ENCODE data around the gene CAMTA1. TPM values are rescaled to one million over a fixed set of nuclear protein-coding genes. Genes with fewer than 3 reads are reported as not detected.

Gene CAMTA1
- total RNA-seq, 2 donors from 2014 or later: 36.5 to 57.5 TPM

DNA sequence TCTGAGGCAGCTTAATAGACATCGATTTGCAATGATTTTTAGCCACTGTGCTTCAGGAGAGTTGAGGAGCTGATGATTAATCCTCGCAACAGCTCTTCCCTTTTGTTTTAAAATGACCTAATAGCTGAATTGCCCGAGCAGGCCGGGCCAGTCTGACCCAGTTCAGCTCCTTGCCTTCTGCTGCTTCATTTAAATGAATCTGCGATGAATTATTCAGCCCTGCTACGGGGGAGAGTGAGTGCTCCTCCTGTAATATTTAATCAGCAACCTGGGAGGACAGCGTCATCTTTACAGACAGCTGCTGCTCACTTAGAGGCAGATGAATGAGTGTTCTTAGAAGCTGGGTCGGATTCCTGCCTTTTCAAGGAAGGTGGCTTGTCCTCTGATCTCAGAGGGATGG lies 325.1 kb downstream of the CAMTA1 start:
- Mint-ChIP-seq H3K4me3 (no peak overlapping the region), H3K27me3 (peaks cover 6 to 11% of the 10 kb centered on the region in 2 donors), H3K9me3 (no peaks in the 10 kb centered on the region)

DNA sequence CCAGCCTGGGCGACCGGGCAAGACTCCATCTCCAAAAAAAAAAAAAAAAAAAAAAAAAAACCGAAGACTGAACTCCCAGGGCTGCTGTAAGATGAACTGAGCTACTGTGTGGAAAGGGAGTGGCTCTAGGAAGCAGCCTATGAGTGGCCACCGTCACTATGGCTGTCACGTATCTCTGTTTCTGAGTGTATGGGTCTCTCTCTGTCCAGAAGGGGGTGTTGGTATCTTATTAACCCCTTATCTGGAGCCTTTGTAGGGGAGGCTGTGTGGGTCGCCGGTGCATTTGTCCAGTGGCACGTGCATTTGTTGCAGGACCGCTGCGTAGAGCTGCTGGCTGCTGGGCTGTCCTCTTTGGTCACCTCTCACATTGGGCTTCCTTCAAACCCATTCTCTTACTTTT lies 326.6 kb downstream of the CAMTA1 start:
- peaks cover 6% of the 10 kb centered on the region for H3K36me3 Mint-ChIP-seq
- ATAC-seq (no peak), DNase-seq (ENCODE audit: low spot score) (no peak)
- H3K4me3 Mint-ChIP-seq: no peak overlapping the region
- H3K27me3 Mint-ChIP-seq: peaks cover 6 to 10% of the 10 kb centered on the region in 2 donors
- H3K9me3 Mint-ChIP-seq: peaks cover 3% of the 10 kb centered on the region
- no peak overlapping the region for H3K27ac Mint-ChIP-seq
- H3K4me1 Mint-ChIP-seq (ENCODE audit: low read depth in 2 of 2): no peaks in the 10 kb centered on the region

More for the DNA sequence above, 325.1 kb downstream of the CAMTA1 start:
- DNase-seq (ENCODE audit: low spot score) (no peak), ATAC-seq (no peak)
- Mint-ChIP-seq H3K36me3 (no peaks in the 10 kb centered on the region), H3K4me1 (ENCODE audit: low read depth in 2 of 2) (no peaks in the 10 kb centered on the region), H3K27ac (no peak overlapping the region)

DNA sequence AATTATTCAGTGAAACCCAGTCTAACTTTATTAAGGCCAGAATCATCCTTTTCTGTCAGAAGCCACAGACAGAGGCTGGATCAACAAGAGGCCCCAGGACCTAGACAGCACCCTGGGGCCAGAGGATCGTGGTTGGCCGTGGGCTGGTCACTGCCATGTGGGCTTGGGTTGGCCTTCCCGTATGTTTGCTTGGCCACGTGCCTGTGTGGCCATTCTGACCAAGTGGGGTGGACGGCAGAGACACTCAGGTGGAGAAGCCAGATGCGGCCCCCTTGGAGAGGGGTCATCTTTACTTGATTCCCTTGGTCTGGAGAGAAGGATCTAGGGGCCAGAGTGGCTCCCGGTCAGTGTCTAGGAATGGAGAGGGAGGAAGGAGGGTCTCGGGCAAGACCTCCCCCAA lies 327.9 kb downstream of the CAMTA1 start:
- peaks cover 3% of the 10 kb centered on the region for H3K9me3 Mint-ChIP-seq
- H3K4me1 Mint-ChIP-seq (ENCODE audit: low read depth in 2 of 2): no peaks in the 10 kb centered on the region
- no peak for DNase-seq (ENCODE audit: low spot score)
- H3K36me3 Mint-ChIP-seq: peaks cover 6% of the 10 kb centered on the region
- ATAC-seq: no peak
- no peak overlapping the region for H3K4me3 Mint-ChIP-seq
- H3K27ac Mint-ChIP-seq: no peak overlapping the region
- H3K27me3 Mint-ChIP-seq: peaks cover 2 to 6% of the 10 kb centered on the region in 2 donors

DNA sequence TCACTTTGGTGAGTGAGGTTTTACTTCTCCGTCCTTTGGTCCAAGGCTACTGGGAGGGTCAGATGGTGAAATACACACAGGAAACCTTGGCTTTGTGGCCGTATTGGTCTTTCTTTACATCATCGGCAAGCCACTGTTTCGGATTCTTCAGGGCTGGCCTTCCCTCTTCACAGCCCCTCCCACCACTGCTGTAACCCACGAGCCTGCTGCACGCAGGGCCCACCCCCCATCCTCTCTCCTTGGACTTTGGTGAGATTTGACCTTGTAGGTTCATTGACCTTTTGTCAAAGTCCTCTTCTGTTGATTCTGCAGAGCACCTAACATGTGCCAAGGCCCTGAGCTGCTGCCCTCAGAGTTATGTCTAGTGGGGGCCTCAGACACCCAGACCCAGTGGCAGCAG lies 328.6 kb downstream of the CAMTA1 start:
- no peak for ATAC-seq
- no peak overlapping the region for H3K27ac Mint-ChIP-seq

DNA sequence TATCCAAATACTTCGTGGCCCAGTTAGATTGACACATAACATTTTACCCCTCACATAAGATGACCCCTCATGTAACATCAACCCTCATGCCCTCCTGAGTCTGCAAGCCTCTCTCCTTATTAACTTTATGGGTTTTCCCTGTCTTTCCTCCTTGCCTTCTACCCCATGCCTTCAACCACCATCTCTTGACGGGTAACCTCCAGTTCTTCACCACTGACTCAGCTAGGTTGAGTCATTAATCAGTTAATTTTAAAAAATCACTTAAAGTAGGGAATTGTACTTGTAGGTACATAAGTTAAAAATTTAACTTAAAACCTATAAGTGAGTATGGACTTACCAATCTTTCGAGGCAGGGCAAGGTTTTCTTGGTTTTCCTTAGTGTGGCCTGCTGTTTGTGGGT lies 330.7 kb downstream of the CAMTA1 start:
- H3K4me1 Mint-ChIP-seq (ENCODE audit: low read depth in 2 of 2): no peaks in the 10 kb centered on the region
- no peak overlapping the region for H3K27ac Mint-ChIP-seq
- peaks cover 2 to 6% of the 10 kb centered on the region in 2 donors for H3K27me3 Mint-ChIP-seq

More for the DNA sequence above, 328.6 kb downstream of the CAMTA1 start:
- H3K27me3 Mint-ChIP-seq: peaks cover 2 to 6% of the 10 kb centered on the region in 2 donors
- H3K4me3 Mint-ChIP-seq: no peak overlapping the region
- peaks cover 3% of the 10 kb centered on the region for H3K9me3 Mint-ChIP-seq
- DNase-seq (ENCODE audit: low spot score): no peak
- H3K36me3 Mint-ChIP-seq: peaks cover 6% of the 10 kb centered on the region
- no peaks in the 10 kb centered on the region for H3K4me1 Mint-ChIP-seq (ENCODE audit: low read depth in 2 of 2)

DNA sequence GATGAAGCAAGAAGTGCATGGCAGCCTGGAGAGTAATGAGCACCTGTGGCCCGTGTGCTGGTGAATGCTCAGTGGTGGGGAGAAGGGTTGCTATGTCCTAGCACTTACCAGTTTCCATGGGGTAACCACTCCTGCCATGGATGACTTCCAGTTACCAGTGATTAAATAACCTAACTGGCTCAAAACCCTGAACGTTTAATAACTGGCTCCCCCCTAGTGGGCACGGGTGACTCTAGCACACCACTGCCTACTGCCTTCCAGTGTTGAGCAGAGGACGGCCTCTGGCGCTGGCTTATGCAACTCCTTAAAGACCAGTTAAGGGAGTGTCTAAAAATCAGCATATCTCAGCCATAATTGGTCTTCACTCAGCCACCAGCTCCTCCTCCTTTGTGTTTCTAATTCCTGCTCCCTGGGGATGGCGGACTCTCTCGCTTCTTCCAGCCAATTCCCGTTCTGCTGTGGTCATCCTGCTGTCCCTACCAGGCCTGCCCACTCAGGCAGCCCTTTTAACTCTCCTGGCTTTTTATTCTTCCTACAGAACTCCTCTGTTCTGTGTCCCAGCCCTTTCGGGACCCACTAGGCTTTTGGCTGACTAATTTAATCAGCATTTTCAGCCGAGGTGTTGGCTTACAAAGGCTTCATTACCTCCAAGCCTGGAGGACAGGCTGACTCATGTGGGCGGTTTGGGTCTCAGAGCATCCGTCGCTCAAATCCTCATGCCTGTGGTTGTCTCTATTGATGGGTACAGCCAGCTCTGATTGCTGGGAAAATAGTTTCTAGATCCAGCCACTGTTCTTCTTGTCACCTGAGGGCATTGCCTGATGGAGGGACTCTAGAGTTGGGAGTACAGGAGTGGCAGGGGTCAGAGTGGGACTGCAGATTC lies 332.4 kb downstream of the CAMTA1 start:
- no peak for ATAC-seq
- H3K4me1 Mint-ChIP-seq (ENCODE audit: low read depth in 2 of 2): no peaks in the 10 kb centered on the region
- no peak overlapping the region for H3K4me3 Mint-ChIP-seq
- H3K9me3 Mint-ChIP-seq: peaks cover 3% of the 10 kb centered on the region
- H3K36me3 Mint-ChIP-seq: peaks cover 6% of the 10 kb centered on the region
- DNase-seq (ENCODE audit: low spot score): no peak
- H3K27ac Mint-ChIP-seq: no peak overlapping the region
- peaks cover 2 to 5% of the 10 kb centered on the region in 2 donors for H3K27me3 Mint-ChIP-seq

More for the DNA sequence above, 330.7 kb downstream of the CAMTA1 start:
- Mint-ChIP-seq H3K4me3 (no peak overlapping the region), H3K9me3 (peaks cover 3% of the 10 kb centered on the region), H3K36me3 (peaks cover 6% of the 10 kb centered on the region)
- no peak for ATAC-seq
- no peak for DNase-seq (ENCODE audit: low spot score)

DNA sequence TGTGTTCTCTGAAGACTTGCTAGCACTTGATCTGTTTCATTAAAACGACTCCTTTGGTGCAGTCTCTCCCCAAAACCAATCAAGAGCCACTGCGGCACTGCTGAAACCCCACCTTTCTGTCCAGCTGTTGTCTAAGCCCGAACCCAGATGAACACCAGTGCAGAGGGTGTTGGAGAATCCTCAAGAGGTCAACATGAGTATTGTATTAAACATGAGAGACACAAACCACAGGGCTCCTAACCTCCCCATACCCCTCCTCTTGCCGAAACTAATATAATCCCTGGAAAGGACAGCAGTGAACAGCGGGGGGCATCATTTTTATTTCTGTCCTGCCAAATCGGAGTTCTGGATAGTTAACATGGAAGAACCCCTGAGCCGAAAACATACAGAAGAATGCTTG lies 333.9 kb downstream of the CAMTA1 start:
- no peaks in the 10 kb centered on the region for H3K4me1 Mint-ChIP-seq (ENCODE audit: low read depth in 2 of 2)
- no peak for ATAC-seq
- H3K27me3 Mint-ChIP-seq: peaks cover 0 to 2% of the 10 kb centered on the region in 2 donors
- no peak overlapping the region for H3K27ac Mint-ChIP-seq
- no peak overlapping the region for H3K4me3 Mint-ChIP-seq
- no peak for DNase-seq (ENCODE audit: low spot score)
- H3K36me3 Mint-ChIP-seq: peaks cover 6% of the 10 kb centered on the region
- peaks cover 3% of the 10 kb centered on the region for H3K9me3 Mint-ChIP-seq

DNA sequence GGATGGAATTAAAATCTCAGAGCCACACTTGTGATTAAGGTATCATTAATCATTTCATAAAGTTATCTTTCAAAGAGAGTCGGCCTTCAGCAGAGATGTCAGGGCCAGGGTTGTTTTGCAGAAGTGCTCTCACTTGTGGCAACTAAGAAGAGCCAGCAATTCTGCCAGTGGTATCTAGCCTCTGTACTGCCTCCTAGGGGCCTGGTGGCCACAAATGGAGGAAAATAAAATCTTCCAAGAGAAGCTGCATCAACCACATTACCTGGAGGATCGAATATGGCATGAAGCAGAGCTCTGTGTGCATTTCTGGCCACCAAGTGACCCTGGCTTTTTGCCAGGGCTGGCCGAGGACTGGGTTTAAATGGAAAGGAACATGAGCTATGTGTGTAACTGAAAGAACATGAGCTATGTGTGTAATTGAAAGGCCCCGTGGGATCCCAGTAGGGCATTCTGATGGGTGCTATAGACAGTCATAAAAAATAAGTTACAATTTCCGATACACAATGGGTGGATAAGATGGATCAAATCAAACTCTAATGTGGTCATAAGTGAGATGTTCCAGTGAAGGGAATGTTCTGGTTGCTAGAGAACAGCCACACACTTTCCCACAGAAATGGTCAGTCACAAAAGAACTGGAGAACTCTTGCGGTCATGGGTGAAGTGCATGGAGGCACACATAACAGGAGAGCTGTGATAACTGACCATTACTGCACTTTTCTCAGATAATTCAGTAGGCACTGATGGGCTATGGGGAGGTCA lies 335.8 kb downstream of the CAMTA1 start:
- Mint-ChIP-seq H3K4me3 (no peak overlapping the region), H3K27me3 (peaks cover 0 to 2% of the 10 kb centered on the region in 2 donors), H3K27ac (no peak overlapping the region), H3K9me3 (peaks cover under 1% of the 10 kb centered on the region), H3K36me3 (peaks cover 3% of the 10 kb centered on the region), H3K4me1 (ENCODE audit: low read depth in 2 of 2) (no peaks in the 10 kb centered on the region)
- DNase-seq (ENCODE audit: low spot score) (no peak), ATAC-seq (no peak)

DNA sequence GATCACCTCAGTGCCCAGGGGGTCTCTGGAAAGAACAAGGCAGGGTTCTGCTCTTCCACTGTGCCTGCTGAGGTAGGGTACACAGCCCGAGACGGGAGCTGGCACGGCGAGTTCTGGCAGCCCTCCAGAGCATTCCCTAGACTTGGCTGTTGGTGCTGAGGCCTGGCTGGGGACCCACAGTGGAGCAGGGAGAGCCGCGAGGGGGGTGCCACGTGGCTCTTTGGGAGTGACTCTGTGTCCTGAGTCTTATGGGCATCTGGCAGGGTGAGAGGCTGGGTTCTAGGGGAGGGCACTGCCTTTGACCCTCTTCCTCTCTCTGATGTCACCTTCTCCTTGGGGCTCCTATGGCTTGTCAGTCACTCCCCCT lies 336.4 kb downstream of the CAMTA1 start:
- Mint-ChIP-seq H3K4me3 (no peak overlapping the region), H3K36me3 (no peaks in the 10 kb centered on the region), H3K4me1 (ENCODE audit: low read depth in 2 of 2) (no peaks in the 10 kb centered on the region), H3K9me3 (no peaks in the 10 kb centered on the region), H3K27ac (no peak overlapping the region), H3K27me3 (peaks cover 0 to 2% of the 10 kb centered on the region in 2 donors)
- ATAC-seq: no peak
- DNase-seq (ENCODE audit: low spot score): no peak

DNA sequence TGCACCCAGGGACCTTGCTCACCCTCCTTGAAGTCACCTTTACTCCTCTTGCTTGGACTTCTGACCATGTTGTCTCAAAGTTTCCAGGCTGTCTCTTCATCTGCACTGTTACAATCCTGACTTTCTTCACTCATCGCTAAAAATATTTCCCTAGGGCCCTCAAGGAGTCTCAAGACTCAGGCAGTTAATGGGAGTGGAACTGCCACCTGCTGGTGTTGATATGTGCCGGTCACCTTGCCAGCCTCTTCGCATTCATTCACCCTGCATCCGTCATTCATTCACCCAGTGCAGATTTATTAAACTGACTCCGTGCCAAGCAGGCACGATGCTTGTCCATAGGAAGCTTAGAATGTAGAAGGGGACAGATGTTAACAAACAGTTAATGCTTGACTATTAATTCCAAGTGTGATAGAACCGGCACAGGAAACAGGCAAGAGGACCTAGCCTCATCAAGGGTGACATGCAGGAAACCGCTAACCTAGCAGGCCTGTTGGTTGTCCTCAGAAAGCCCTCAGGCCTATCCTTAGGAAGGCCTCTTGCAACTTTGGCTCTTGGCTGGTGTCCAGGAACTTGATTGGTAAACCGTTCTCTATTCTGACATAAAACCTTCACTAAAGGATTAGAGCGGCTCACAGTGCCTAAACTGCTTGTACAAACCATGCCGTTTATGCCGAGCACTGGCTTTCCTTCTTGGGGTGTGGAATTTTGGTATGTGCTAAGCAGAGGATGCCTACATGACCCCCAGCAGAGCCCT lies 342.2 kb downstream of the CAMTA1 start:
- ATAC-seq: no peak
- no peaks in the 10 kb centered on the region for H3K9me3 Mint-ChIP-seq
- no peaks in the 10 kb centered on the region for H3K4me1 Mint-ChIP-seq (ENCODE audit: low read depth in 2 of 2)
- peaks cover 8 to 20% of the 10 kb centered on the region in 2 donors for H3K27me3 Mint-ChIP-seq
- no peak for DNase-seq (ENCODE audit: low spot score)
- no peak overlapping the region for H3K27ac Mint-ChIP-seq
- no peaks in the 10 kb centered on the region for H3K36me3 Mint-ChIP-seq
- no peak overlapping the region for H3K4me3 Mint-ChIP-seq

DNA sequence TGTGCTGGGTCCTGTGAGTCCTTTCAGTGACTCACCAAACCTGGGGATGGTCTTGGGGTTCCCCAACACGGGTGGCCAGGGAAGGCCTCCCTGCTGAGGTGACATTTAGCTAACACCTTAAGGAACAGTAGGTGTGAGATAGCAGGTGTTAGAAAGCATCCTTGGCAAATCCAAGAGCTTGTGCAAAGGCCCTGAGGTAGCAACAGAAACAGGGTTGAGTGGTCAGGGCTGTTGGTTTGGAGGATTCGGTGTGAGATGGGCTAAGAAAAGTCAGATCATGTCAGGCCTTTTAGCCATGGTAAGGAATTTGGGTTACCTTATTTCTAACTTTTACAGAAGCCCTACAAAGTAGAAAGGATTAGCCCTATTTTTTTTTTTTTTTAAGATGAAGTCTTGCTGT lies 343.0 kb downstream of the CAMTA1 start:
- H3K4me1 Mint-ChIP-seq (ENCODE audit: low read depth in 2 of 2): no peaks in the 10 kb centered on the region
- H3K9me3 Mint-ChIP-seq: no peaks in the 10 kb centered on the region
- no peak overlapping the region for H3K27ac Mint-ChIP-seq
- ATAC-seq (no peak), DNase-seq (ENCODE audit: low spot score) (no peak)
- H3K27me3 Mint-ChIP-seq: peaks cover 7 to 20% of the 10 kb centered on the region in 2 donors
- H3K4me3 Mint-ChIP-seq: no peak overlapping the region
- H3K36me3 Mint-ChIP-seq: no peaks in the 10 kb centered on the region

DNA sequence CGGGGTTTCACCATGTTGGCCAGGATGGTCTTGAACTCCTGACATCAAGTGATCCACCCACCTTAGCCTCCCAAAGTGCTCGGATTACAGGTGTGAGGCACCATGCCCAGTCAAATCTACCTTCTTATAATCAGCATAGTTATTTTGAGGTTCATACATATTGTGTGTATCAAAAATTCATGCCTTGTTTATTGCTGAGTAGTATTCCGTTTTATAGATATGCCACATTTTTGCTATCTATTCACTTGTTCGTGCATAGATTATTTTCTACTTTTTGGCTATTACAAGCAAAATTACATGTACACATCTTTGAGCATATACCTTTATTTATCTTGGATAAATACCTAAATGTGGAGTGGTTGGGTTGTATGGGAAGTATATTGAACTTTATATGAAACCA lies 344.9 kb downstream of the CAMTA1 start:
- H3K9me3 Mint-ChIP-seq: no peaks in the 10 kb centered on the region
- no peak for ATAC-seq
- peaks cover 13 to 26% of the 10 kb centered on the region in 2 donors for H3K27me3 Mint-ChIP-seq
- H3K36me3 Mint-ChIP-seq: no peaks in the 10 kb centered on the region
- no peak overlapping the region for H3K4me3 Mint-ChIP-seq
- H3K4me1 Mint-ChIP-seq (ENCODE audit: low read depth in 2 of 2): no peaks in the 10 kb centered on the region
- H3K27ac Mint-ChIP-seq: no peak overlapping the region
- DNase-seq (ENCODE audit: low spot score): no peak

DNA sequence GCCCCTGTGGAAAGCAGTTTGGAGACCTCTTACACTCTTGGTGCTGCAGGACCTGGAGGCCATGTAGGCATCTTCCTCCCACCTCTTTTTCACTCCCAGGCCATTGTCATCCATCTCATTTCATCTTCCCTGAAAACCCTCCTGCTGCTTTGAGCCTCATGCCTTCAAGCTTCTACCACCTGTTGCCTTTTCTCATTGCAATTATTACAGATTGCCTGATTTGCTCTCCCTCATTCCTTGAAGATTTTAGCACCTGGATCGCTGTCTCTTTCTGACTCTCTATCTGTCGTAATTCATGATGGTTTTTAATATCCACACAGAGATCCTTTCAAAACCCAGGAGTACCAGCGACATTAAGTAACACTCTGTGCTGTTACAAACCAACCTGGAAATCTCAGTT lies 350.2 kb downstream of the CAMTA1 start:
- H3K9me3 Mint-ChIP-seq: no peaks in the 10 kb centered on the region
- no peak for DNase-seq (ENCODE audit: low spot score)
- H3K4me1 Mint-ChIP-seq (ENCODE audit: low read depth in 2 of 2): no peaks in the 10 kb centered on the region
- peaks cover 28 to 54% of the 10 kb centered on the region in 2 donors for H3K27me3 Mint-ChIP-seq
- ATAC-seq: no peak
- no peak overlapping the region for H3K27ac Mint-ChIP-seq
- no peak overlapping the region for H3K4me3 Mint-ChIP-seq
- H3K36me3 Mint-ChIP-seq: no peaks in the 10 kb centered on the region

Data from natural killer cell treated with Interleukin-12 subunit alpha and Interleukin-12 subunit beta and Interleukin-15 and Interleukin-18, amount 100 ng/mL, for 72 hours (primary cell).